ENCODE results near the gene MAST3.
A peak's percentile ranks its signal among the peaks of the same experiment; 100 is the strongest.

MAST3 gene

GRCh38 chr19:18161636-18162002 is 64.0 kb downstream of the MAST3 start:
- DNase-seq = no peak

GRCh38 chr19:18164072-18164471 is 66.5 kb downstream of the MAST3 start:
- no peak for DNase-seq

DNA sequence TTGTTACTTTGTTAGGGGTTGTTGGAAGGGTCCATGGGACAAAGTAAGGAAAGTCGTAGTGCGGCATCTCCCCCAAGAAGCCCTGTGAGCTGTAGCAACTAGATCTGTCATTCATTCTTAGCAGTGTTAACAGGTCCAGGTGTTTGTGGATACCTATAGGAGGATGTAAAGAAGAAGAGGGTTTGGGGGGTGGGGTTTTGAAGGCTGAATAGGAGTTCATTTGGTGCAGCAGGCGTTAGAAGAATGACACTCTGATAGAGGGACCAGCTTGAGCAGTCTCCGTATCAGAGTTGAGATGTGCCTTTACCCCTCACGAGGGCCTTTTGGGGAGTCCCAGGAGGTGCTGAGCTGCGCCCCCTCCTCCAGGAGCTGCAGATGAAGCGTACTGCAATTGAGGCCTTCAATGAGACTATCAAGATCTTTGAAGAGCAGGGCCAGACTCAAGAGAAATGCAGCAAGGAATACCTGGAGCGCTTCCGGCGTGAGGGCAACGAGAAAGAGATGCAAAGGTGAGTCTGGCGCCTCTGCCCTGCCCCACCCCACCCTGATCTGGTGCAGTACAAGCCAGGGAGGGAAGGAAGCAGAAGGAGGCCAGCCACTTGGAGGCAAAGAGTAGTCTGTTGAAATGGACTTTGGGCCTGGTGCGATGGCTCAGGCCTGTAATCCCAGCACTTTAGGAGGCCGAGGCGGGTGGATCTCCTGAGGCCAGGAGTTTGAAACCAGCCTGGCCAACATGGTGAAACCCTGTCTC is 68.4 kb downstream of the MAST3 start:
- no peak for DNase-seq

DNA sequence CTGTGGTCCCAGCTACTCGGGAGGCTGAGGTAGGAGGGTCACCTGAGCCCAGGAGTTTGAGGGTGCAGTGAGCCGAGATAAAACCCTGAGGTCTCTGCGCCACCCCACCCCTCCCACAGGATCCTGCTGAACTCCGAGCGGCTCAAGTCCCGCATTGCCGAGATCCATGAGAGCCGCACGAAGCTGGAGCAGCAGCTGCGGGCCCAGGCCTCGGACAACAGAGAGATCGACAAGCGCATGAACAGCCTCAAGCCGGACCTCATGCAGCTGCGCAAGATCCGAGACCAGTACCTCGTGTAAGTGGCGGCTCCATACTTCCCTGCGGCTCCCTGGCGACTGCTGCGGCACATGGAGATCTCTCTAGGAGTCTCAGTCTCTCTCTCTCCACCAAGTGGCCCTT is 69.4 kb downstream of the MAST3 start:
- DNase-seq = no peak

GRCh38 chr19:18167975-18168645 is 70.5 kb downstream of the MAST3 start:
- DNase-seq = peak; percentile 64

- no peak for DNase-seq
Observed at GRCh38 chr19:18168673-18169381, 71.2 kb downstream of the MAST3 start.

DNA sequence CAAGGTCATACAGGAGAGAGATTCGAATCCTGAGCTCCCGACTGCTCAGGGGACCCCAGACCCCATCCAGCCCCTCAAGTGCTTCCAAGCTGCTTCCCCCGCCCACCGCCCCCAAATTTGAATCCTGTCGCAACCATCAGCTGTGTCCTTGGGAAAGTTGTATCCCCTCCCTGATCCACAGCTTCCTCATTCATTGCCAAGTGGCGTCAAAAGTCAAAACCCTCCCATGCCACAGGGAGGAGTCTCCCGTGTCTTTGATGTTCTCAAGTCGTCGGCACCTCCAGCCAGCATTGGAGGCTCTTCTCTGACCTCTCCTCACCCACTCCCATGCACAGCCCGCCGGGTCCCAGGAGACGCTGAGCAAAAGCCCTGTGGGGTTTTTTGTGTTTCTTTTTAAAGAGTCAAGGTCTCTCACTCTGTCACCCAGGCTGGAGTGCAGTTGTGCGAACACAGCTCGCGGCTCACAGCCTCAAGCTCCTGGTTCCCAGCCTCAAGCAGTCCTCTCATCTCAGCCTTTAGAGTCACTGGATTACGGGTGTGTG is 73.2 kb downstream of the MAST3 start:
- DNase-seq = no peak

DNA sequence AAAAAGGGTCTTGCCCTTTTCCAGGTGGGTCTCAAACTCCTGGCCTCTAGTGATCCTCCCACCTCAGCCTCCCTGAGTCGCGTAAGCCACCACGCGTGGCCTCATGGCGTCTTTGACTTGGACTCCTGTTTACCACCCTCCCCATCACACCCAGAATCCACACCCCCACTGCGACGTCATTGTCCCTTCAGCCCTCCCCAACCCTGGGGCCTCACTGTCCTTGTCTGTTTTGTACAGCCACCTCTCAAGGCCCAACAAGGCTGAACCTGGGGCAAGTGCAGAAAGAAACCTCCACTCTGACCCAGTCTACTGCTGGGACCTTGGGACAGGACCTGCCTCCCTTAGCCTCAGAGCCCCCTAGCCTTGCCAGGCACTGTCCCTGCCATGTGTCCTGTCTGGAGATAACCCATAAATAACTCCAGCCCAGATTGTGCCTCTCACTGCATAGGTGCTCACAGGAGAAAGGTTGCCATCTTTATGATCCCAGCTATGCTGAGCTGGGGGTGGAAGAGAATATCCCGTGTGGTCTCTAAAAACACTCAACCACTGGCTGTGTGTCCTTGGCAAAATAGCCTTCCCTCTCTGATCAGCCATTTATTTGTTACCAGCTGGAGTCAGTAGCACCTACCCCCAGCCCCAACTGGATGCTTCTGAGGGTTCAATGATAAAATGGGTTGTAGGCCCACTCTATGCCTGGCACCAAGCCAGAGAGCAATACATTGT is 74.2 kb downstream of the MAST3 start:
- no peak for DNase-seq

DNA sequence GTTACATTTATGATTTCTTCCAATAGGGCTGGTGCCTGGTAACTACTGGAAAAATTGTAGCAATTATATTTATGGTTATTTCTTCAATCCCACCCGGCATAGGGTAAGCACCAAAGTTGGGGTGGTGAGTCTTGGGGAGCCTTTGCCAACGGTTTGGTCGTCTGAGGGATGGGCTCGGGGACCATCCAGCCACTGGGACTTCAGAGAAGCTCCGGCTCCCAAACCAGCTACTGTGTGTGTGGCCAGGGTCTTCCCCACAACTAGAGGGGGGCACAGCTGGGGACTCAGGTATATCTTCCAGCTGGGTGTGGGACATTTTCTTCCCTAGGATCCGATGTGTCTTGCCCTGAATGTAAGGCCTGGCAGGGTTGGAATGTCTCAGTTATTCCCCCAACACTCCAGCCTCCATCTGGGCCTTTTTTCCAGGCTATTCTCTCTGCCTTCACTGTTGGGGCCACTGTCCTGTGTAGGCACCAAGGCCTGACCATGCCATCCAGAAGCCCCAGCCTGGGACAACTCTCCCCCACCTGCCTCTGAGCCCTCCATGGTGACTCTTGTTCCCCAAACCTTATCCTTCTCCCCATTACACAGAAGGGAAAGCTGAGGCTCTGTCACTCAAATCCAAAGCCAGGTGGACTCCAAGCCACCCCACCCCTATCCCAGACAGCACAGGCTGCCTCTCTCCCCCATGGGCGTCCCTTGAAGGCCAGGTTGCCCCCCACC is 74.9 kb downstream of the MAST3 start:
- DNase-seq = no peak

- no peak for DNase-seq
Observed at GRCh38 chr19:18173054-18173571, 75.5 kb downstream of the MAST3 start.

DNA sequence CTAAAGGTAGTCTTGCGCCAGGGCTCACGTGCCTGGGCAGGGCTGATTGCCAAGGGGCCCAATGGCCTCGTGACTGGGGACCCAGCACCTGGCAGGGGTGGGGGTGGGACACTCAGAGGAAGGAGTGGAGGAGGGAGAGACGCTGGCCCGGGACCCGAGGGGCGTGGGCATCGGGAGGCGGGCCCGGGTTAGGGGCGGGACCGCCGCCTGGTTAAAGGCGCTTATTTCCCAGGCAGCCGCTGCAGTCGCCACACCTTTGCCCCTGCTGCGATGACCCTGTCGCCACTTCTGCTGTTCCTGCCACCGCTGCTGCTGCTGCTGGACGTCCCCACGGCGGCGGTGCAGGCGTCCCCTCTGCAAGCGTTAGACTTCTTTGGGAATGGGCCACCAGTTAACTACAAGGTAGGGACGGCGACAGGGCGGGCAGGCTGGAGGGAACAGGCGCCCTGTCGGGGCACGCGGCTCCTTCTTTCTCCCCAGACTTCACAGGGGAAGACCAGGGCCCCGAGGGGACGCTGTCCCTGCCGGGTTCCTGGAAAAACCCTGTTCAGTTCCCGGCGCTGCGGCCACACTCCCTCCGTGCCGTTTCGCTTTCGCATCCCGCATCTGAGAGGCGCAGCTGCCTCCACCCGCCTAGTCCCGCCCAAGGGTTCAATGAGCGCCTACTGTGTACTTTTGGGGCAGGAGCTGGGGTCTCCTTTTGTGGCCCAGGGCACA is 76.2 kb downstream of the MAST3 start, which contains the start of gene IFI30:
TSS of gene IFI30 (plus strand) at position 242 of the 717 bp plus-strand sequence. CDS start at position 271, 29 bp downstream.
- DNase-seq = peak; percentile 68

DNA sequence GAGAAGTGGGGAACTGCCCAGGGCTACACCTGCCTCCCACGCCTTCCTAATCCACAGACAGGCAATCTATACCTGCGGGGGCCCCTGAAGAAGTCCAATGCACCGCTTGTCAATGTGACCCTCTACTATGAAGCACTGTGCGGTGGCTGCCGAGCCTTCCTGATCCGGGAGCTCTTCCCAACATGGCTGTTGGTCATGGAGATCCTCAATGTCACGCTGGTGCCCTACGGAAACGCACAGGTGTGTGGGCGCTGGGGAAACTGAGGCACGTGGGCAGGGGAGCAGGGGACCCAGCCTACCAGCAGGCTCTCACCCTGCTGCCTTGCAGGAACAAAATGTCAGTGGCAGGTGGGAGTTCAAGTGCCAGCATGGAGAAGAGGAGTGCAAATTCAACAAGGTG is 77.4 kb downstream of the MAST3 start:
- no peak for DNase-seq

DNA sequence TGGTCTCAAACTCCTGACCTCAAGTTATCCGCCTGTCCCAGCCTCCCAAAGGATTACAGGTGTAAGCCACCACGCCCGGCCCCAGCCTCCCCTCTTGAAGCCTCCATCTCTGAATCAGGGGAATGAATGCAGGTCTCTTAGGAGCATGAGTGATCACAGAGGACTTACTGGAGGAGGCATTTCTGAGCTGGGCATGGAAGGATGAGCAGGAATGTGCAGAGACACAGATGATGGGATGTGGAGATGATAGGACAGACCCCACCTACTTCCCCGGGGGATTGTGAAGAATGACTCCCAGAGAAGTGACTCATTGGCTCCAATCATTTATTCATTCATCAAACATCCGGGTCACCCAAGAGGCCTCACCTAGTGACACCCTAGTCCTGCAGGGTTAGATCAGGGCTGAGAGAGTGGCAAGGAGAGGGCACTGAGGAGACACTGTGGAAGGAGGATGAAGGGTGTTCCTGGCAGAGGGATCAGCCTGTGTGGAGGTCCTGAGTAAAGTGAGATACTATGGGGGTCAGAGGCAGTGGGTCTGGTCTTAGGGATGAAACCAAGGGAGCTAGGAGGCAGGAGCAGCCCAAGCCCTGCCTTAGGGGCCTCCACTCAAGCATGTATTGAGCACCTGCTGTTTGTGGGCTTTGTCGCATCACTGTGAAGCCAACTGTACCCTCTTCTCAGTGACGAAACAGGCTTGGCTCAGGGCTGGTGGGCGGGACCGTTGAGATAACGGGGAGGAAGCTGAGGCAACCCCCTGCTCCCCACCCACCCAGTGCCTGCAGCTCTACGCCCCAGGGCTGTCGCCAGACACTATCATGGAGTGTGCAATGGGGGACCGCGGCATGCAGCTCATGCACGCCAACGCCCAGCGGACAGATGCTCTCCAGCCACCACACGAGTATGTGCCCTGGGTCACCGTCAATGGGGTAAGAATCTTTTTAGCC is 79.1 kb downstream of the MAST3 start:
- no peak for DNase-seq

DNA sequence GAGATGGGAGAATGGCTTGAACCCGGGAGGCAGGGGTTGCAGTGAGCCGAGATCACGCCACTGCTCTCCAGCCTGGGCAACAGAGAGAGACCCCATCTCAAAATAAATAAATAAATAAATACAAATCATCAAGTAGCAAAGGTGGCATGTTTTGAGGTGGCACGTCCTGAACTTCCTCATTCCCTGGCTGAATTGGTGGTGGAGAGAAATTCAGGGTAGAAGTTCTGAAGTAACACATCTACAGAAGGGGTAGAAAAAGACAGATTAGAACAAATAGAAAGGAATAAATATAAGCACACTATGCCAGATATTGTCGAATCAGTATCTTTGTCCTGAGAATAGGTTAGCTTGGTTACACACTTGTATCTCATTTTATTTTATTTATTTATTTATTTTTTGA is 82.4 kb downstream of the MAST3 start:
- no peak for DNase-seq

DNA sequence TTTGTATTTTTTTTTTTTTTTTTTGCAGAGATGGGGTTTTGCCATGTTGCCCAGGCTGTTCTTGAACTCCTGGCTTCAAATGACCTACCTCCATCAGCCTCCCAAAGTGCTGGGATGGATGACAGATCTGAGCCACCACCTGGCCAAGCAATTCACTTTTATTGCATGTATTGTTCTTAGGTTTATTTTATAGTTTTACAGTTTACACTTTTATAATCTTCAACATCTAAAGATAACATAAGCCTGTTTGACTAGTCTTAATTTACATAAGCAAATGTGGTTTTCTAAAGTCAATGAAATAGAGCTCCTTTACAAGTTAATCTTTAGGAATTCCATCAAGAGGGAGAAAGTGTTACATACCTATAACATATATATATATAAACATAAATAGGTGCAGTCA is 86.0 kb downstream of the MAST3 start:
- DNase-seq = no peak

- DNase-seq = no peak
Observed at GRCh38 chr19:18185538-18185937, 88.0 kb downstream of the MAST3 start.

- no peak for DNase-seq
Observed at GRCh38 chr19:18190278-18190677, 92.7 kb downstream of the MAST3 start.

- DNase-seq = no peak
Observed at GRCh38 chr19:18191640-18192062, 94.1 kb downstream of the MAST3 start.

GRCh38 chr19:18192673-18193387 is 95.3 kb downstream of the MAST3 start, which contains the start of gene MPV17L2:
Gene MPV17L2 (plus strand): TSS chr19:18193218. CDS start chr19:18193282, 64 bp downstream.
- DNase-seq = peak; percentile 99
